Immature natural killer cell (primary cell): ENCODE data around the gene ANKRD53. TPM values are rescaled to one million over a fixed set of nuclear protein-coding genes. Genes with fewer than 3 reads are reported as not detected.

Experiments
- DNase-seq, 3 donors: peaks; one replicate each; pipeline ENCODE4 v3.0.0; 2022; ENCODE audit warnings: mixed read lengths in 1 of 3
- H3K27ac Mint-ChIP-seq, 6 donors: one replicate each; pipeline ENCODE4 v1.8.0; 2020; ENCODE audit warnings: mixed read lengths in 6 of 6, mild to moderate bottlenecking in 5 of 6, inconsistent platforms in 4 of 6, moderate library complexity in 3 of 6
- H3K27me3 Mint-ChIP-seq, 3 donors: one replicate each; pipeline ENCODE4 v1.8.0; 2020 to 2021; ENCODE audit warnings: low read depth in 3 of 3, mild to moderate bottlenecking in 3 of 3, mixed read lengths in 3 of 3, moderate library complexity in 3 of 3, inconsistent platforms in 1 of 3
- H3K36me3 Mint-ChIP-seq, 3 donors: one replicate each; pipeline ENCODE4 v1.8.0; 2020; ENCODE audit warnings: mixed read lengths in 3 of 3, inconsistent platforms in 2 of 3, mild to moderate bottlenecking in 2 of 3
- H3K4me1 Mint-ChIP-seq, 2 donors: one replicate each; pipeline ENCODE4 v1.8.0; 2020; ENCODE audit warnings: inconsistent platforms in 2 of 2, mild to moderate bottlenecking in 2 of 2, mixed read lengths in 2 of 2, moderate library complexity in 1 of 2
- H3K4me3 Mint-ChIP-seq, 5 donors: one replicate each; pipeline ENCODE4 v1.8.0; 2020; ENCODE audit warnings: mild to moderate bottlenecking in 5 of 5, mixed read lengths in 5 of 5, inconsistent platforms in 3 of 5, moderate library complexity in 3 of 5
- H3K9me3 Mint-ChIP-seq, 6 donors: one replicate each; pipeline ENCODE4 v1.8.0; 2020; ENCODE audit warnings: mild to moderate bottlenecking in 6 of 6, mixed read lengths in 6 of 6, inconsistent platforms in 4 of 6, moderate library complexity in 3 of 6
- polyA plus RNA-seq, 3 donors: library from polyadenylated mRNA; unstranded; fragments of 300-500 nt; fragmentation: Illumina TruSeq; gene quantifications; one replicate each; pipeline ENCODE4 v1.2.3, GENCODE V29; 2021

ANKRD53 gene
- polyA plus RNA-seq, 3 donors from 2014 or later: 0.18 to 0.51 (median 0.30) TPM

- Mint-ChIP-seq H3K4me1 (peaks cover 6 to 9% of the 10 kb centered on the region in 2 donors), H3K36me3 (peaks cover 0 to 3% (median 0%) of the 10 kb centered on the region in 3 donors), H3K4me3 (peak overlapping the region; percentile 82 to 93 (median 86)), H3K27me3 (peaks cover 5 to 13% (median 11%) of the 10 kb centered on the region in 3 donors), H3K9me3 (no peaks in the 10 kb centered on the region), H3K27ac (peak overlapping the region in 1 of 6 donors; percentile 24)
- DNase-seq: no peak
These were observed 12.9 kb upstream of the ANKRD53 start for GRCh38 chr2:70965506-70965905.

GRCh38 chr2:70966681-70967080 lies 11.7 kb upstream of the ANKRD53 start:
- Mint-ChIP-seq H3K27ac (no peak overlapping the region), H3K9me3 (no peaks in the 10 kb centered on the region), H3K36me3 (peaks cover 0 to 3% (median 0%) of the 10 kb centered on the region in 3 donors), H3K4me1 (peaks cover 6 to 9% of the 10 kb centered on the region in 2 donors), H3K27me3 (peaks cover 9 to 12% (median 11%) of the 10 kb centered on the region in 3 donors), H3K4me3 (peak overlapping the region in 2 of 5 donors; percentile 36 to 38)
- DNase-seq: no peak

- Mint-ChIP-seq H3K27me3 (peaks cover 9 to 11% (median 9%) of the 10 kb centered on the region in 3 donors), H3K36me3 (peaks cover 0 to 3% (median 0%) of the 10 kb centered on the region in 3 donors), H3K27ac (no peak overlapping the region), H3K4me3 (no peak overlapping the region), H3K9me3 (no peaks in the 10 kb centered on the region), H3K4me1 (peaks cover 6 to 9% of the 10 kb centered on the region in 2 donors)
- no peak for DNase-seq
These were observed 11.2 kb upstream of the ANKRD53 start for GRCh38 chr2:70967189-70967588.

GRCh38 chr2:70974592-70974991 lies 3.8 kb upstream of the ANKRD53 start:
- Mint-ChIP-seq H3K36me3 (no peaks in the 10 kb centered on the region), H3K4me3 (no peak overlapping the region), H3K9me3 (peaks cover 0 to 1% (median 0%) of the 10 kb centered on the region in 6 donors), H3K4me1 (peaks cover 17 to 19% of the 10 kb centered on the region in 2 donors), H3K27me3 (peaks cover 4 to 14% (median 7%) of the 10 kb centered on the region in 3 donors), H3K27ac (no peak overlapping the region)
- DNase-seq: no peak

- Mint-ChIP-seq H3K27ac (peak overlapping the region in 4 of 6 donors; percentile 18 to 66 (median 40)), H3K9me3 (peaks cover 0 to 1% (median 0%) of the 10 kb centered on the region in 6 donors), H3K4me3 (no peak overlapping the region), H3K4me1 (peaks cover 17 to 19% of the 10 kb centered on the region in 2 donors), H3K27me3 (peaks cover 4 to 14% (median 4%) of the 10 kb centered on the region in 3 donors), H3K36me3 (no peaks in the 10 kb centered on the region)
- DNase-seq: no peak
These were observed 3.2 kb upstream of the ANKRD53 start for GRCh38 chr2:70975237-70975636.

- H3K4me3 Mint-ChIP-seq: peak overlapping the region; percentile 87 to 96 (median 92)
- H3K9me3 Mint-ChIP-seq: peaks cover 0 to 1% (median 0%) of the 10 kb centered on the region in 6 donors
- H3K4me1 Mint-ChIP-seq: peaks cover 17 to 19% of the 10 kb centered on the region in 2 donors
- DNase-seq: peak; percentile 12 to 30 (median 24)
- H3K27ac Mint-ChIP-seq: peak overlapping the region; percentile 85 to 97 (median 94)
- H3K27me3 Mint-ChIP-seq: peaks cover 4 to 8% (median 4%) of the 10 kb centered on the region in 3 donors
- no peaks in the 10 kb centered on the region for H3K36me3 Mint-ChIP-seq
These were observed 725 bp upstream of the ANKRD53 start for GRCh38 chr2:70977605-70978205.

- Mint-ChIP-seq H3K4me1 (peaks cover 18 to 19% of the 10 kb centered on the region in 2 donors), H3K27ac (peak overlapping the region in 3 of 6 donors; percentile 65 to 72 (median 68)), H3K9me3 (peaks cover 0 to 1% (median 0%) of the 10 kb centered on the region in 6 donors), H3K4me3 (peak overlapping the region; percentile 65 to 82 (median 74)), H3K36me3 (no peaks in the 10 kb centered on the region), H3K27me3 (peaks cover 2 to 8% (median 4%) of the 10 kb centered on the region in 3 donors)
- DNase-seq: no peak
These were observed 704 bp downstream of the ANKRD53 start for GRCh38 chr2:70979180-70979488.

- Mint-ChIP-seq H3K27me3 (peaks cover 2 to 8% (median 4%) of the 10 kb centered on the region in 3 donors), H3K27ac (peak overlapping the region in 2 of 6 donors; percentile 65 to 68), H3K9me3 (peaks cover 0 to 1% (median 0%) of the 10 kb centered on the region in 6 donors), H3K4me1 (peaks cover 23 to 24% of the 10 kb centered on the region in 2 donors), H3K36me3 (no peaks in the 10 kb centered on the region), H3K4me3 (peak overlapping the region; percentile 65 to 82 (median 74))
- no peak for DNase-seq
These were observed 1.2 kb downstream of the ANKRD53 start for GRCh38 chr2:70979626-70980025.

- Mint-ChIP-seq H3K4me1 (peaks cover 35 to 37% of the 10 kb centered on the region in 2 donors), H3K36me3 (peaks cover 0 to 7% (median 3%) of the 10 kb centered on the region in 3 donors), H3K27ac (peak overlapping the region in 1 of 6 donors; percentile 18), H3K27me3 (peaks cover 2 to 8% (median 4%) of the 10 kb centered on the region in 3 donors), H3K9me3 (peaks cover 0 to 1% (median 0%) of the 10 kb centered on the region in 6 donors), H3K4me3 (no peak overlapping the region)
- DNase-seq: no peak
These were observed 3.0 kb downstream of the ANKRD53 start for GRCh38 chr2:70981421-70981820.

GRCh38 chr2:70981866-70982810 lies 3.7 kb downstream of the ANKRD53 start:
- Mint-ChIP-seq H3K36me3 (peaks cover 0 to 11% (median 5%) of the 10 kb centered on the region in 3 donors), H3K27ac (no peak overlapping the region), H3K27me3 (peaks cover 1 to 2% (median 2%) of the 10 kb centered on the region in 3 donors), H3K4me3 (no peak overlapping the region), H3K9me3 (peaks cover 0 to 1% (median 0%) of the 10 kb centered on the region in 6 donors), H3K4me1 (peaks cover 30 to 32% of the 10 kb centered on the region in 2 donors)
- no peak for DNase-seq

- no peak for DNase-seq
- no peak overlapping the region for H3K27ac Mint-ChIP-seq
- H3K36me3 Mint-ChIP-seq: peaks cover 0 to 14% (median 5%) of the 10 kb centered on the region in 3 donors
- peaks cover 23 to 24% of the 10 kb centered on the region in 2 donors for H3K4me1 Mint-ChIP-seq
- H3K9me3 Mint-ChIP-seq: peaks cover 0 to 1% (median 0%) of the 10 kb centered on the region in 6 donors
- peaks cover 0 to 2% (median 1%) of the 10 kb centered on the region in 3 donors for H3K27me3 Mint-ChIP-seq
- H3K4me3 Mint-ChIP-seq: no peak overlapping the region
These were observed 4.5 kb downstream of the ANKRD53 start for GRCh38 chr2:70982971-70983370.

- Mint-ChIP-seq H3K27me3 (no peaks in the 10 kb centered on the region), H3K4me3 (no peak overlapping the region), H3K9me3 (no peaks in the 10 kb centered on the region), H3K27ac (no peak overlapping the region), H3K36me3 (peaks cover 0 to 18% (median 9%) of the 10 kb centered on the region in 3 donors), H3K4me1 (peaks cover 19 to 20% of the 10 kb centered on the region in 2 donors)
- DNase-seq: no peak
These were observed 5.2 kb downstream of the ANKRD53 start for GRCh38 chr2:70983506-70984227.

- Mint-ChIP-seq H3K9me3 (no peaks in the 10 kb centered on the region), H3K36me3 (peaks cover 0 to 23% (median 10%) of the 10 kb centered on the region in 3 donors), H3K4me1 (peaks cover 19% of the 10 kb centered on the region in 2 donors), H3K27ac (peak overlapping the region in 2 of 6 donors; percentile 44 to 64), H3K4me3 (peak overlapping the region in 4 of 5 donors; percentile 36 to 70 (median 67)), H3K27me3 (no peaks in the 10 kb centered on the region)
- no peak for DNase-seq
These were observed 5.8 kb downstream of the ANKRD53 start for GRCh38 chr2:70984228-70984575.
